HEK293 (cell line): ENCODE data around the gene ABLIM2.
"Not testable (repeated sequence)": the region's sequence is repeated elsewhere in the genome, so short reads cannot be mapped to it uniquely, and the experiment has no call there.

ENCODE experiments used
- CTCF ChIA-PET: fragments of 350-600 bp; formaldehyde crosslinking; extraction: SDS; loops from one replicate; lab custom pipeline; 2021; ENCODE audit warnings: antibody characterized with exemption; lab: Yijun Ruan, JAX
- POLR2A ChIA-PET: fragments of 300-600 bp; formaldehyde crosslinking; extraction: SDS; loops from one replicate; lab custom pipeline; 2020; ENCODE audit warnings: antibody characterized with exemption, inconsistent platforms; lab: Yijun Ruan, JAX
- H3K27ac ChIP-seq: fragments of 200-500 bp; sonication (Bioruptor generic); 2 replicates; pipeline ENCODE4 v1.5.1; 2014; ENCODE audit warnings: low read depth, low read length, control low read depth, inconsistent platforms; ENCODE audit errors: extremely low read depth
- H3K36me3 ChIP-seq, 2 experiments: fragments of 200-500 bp in 1 of 2; sonication (Bioruptor generic) in 1 of 2; 1 replicate in 1 of 2; 2 replicates in 1 of 2; pipeline ENCODE4 v1.5.1; 2014 to 2017; ENCODE audit warnings: inconsistent platforms in 2 of 2, low read length in 2 of 2; ENCODE audit not compliant: control insufficient read depth in 2 of 2, insufficient read depth in 1 of 2
- H3K4me1 ChIP-seq: fragments of 200-500 bp; sonication (Bioruptor generic); 2 replicates; pipeline ENCODE4 v1.5.1; 2014; ENCODE audit warnings: mild to moderate bottlenecking, low read length, inconsistent platforms; ENCODE audit not compliant: control insufficient read depth, insufficient read depth
- H3K4me3 ChIP-seq: 2 replicates; pipeline ENCODE4 v1.5.1; 2011; ENCODE audit warnings: low read depth, mild to moderate bottlenecking, control low read depth, low read length, moderate library complexity
- H3K9me3 ChIP-seq: fragments of 200-500 bp; sonication (Bioruptor generic); 2 replicates; pipeline ENCODE4 v1.5.1; 2014; ENCODE audit warnings: low read depth, low read length, inconsistent platforms; ENCODE audit not compliant: control insufficient read depth, insufficient read depth
- ELK4 ChIP-seq: IDR thresholded peaks from 2 replicates; pipeline ENCODE4 v1.6.1; 2011; ENCODE audit warnings: mild to moderate bottlenecking, low read depth, low read length, borderline replicate concordance
- MEIS1 ChIP-seq: sonication (generic); formaldehyde crosslinking; IDR thresholded peaks from 2 replicates; pipeline ENCODE4 v1.8.1; 2022; ENCODE audit warnings: missing genetic modification reagents, mild to moderate bottlenecking, borderline replicate concordance
- ZBTB7A ChIP-seq: fragments of 450-650 bp; formaldehyde crosslinking; IDR thresholded peaks from 2 replicates; pipeline ENCODE4 v1.5.1; 2016; ENCODE audit warnings: low read depth, missing biosample characterization, missing genetic modification characterization
- ZEB2 ChIP-seq: fragments of 450-650 bp; formaldehyde crosslinking; IDR thresholded peaks from 2 replicates; pipeline ENCODE4 v1.5.1; 2016; ENCODE audit warnings: missing biosample characterization, missing genetic modification characterization
- ZNF202 ChIP-seq: fragments of 450-650 bp; formaldehyde crosslinking; IDR thresholded peaks from 2 replicates; pipeline ENCODE4 v1.5.1; 2016; ENCODE audit warnings: missing biosample characterization, missing genetic modification characterization, borderline replicate concordance
- ZNF214 ChIP-seq: fragments of 450-650 bp; formaldehyde crosslinking; IDR thresholded peaks from 2 replicates; pipeline ENCODE4 v1.5.1; 2017; ENCODE audit warnings: missing biosample characterization, mild to moderate bottlenecking, missing genetic modification characterization, borderline replicate concordance
- ZNF239 ChIP-seq: fragments of 450-650 bp; formaldehyde crosslinking; IDR thresholded peaks from 2 replicates; pipeline ENCODE4 v1.5.1; 2016; ENCODE audit warnings: missing biosample characterization, missing genetic modification characterization
- ZNF26 ChIP-seq: fragments of 450-650 bp; formaldehyde crosslinking; IDR thresholded peaks from 2 replicates; pipeline ENCODE4 v1.5.1; 2016; ENCODE audit warnings: missing biosample characterization, missing genetic modification characterization
- ZNF391 ChIP-seq: fragments of 450-650 bp; formaldehyde crosslinking; IDR thresholded peaks from 2 replicates; pipeline ENCODE4 v1.5.1; 2016; ENCODE audit warnings: low read depth, missing biosample characterization, missing genetic modification characterization, borderline replicate concordance
- ZNF629 ChIP-seq: fragments of 450-650 bp; formaldehyde crosslinking; IDR thresholded peaks from 2 replicates; pipeline ENCODE4 v1.5.1; 2017; ENCODE audit warnings: missing biosample characterization, missing genetic modification characterization
- ZSCAN5A ChIP-seq: fragments of 450-650 bp; formaldehyde crosslinking; IDR thresholded peaks from 2 replicates; pipeline ENCODE4 v1.5.1; 2016; ENCODE audit warnings: missing biosample characterization, missing genetic modification characterization
- TF ChIP-seq, protein P1 (sequence below): fragments of 450-650 bp; formaldehyde crosslinking; IDR thresholded peaks from 2 replicates; pipeline ENCODE4 v1.5.1; 2017; ENCODE audit warnings: missing biosample characterization, missing genetic modification characterization
- TF ChIP-seq, protein P2 (sequence below): fragments of 450-650 bp; formaldehyde crosslinking; IDR thresholded peaks from 2 replicates; pipeline ENCODE4 v1.5.1; 2016; ENCODE audit warnings: missing biosample characterization, missing genetic modification characterization, low read depth

ABLIM2 gene

GRCh38 chr4:7945709-7946380, 212.8 kb downstream of the ABLIM2 start:
- POLR2A ChIA-PET = interaction anchor here (1.3 kb wide), 1 partner anchor 13 kb away, joined by 3 read pairs; no protein-coding TSS in a partner anchor

DNA sequence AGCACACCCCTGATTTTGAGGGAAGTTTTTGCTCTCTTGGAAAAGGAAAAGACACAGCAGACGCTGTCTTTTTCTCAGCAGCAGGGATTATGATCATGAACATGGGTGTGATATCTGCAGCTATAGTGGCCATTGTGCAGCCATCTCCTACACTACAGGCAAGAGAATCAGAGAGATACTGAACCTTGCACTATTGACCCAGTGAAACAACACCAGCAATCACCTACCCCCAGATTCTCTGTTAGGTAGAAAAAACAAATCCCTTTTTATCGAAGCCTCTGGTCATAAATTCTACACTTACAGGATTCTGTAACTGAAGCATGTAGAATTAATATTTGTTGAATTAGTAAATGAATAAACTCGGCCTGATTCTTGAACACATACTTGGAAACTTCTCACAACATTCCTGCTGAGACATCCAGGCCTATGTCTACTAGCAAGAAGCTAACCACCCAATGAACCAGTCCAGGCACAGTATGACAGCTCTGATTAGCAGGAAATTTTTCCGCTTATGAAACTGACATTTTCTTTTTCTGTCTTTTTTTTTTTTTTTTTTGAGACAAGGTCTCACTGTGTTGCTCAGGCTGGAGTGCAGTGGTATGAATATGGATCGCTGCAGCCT, 213.9 kb downstream of the ABLIM2 start:
- no peak for TF ChIP-seq ELK4
- TF ChIP-seq MEIS1 = no peak
- ChIA-PET POLR2A (interaction anchor here (1.3 kb wide), 1 partner anchor 12 kb away, joined by 3 read pairs; no protein-coding TSS in a partner anchor), CTCF (interaction anchor here (1.9 kb wide), 1 partner anchor 141 kb away, joined by 7 read pairs; no protein-coding TSS in a partner anchor)
- H3K4me1 ChIP-seq = no peaks in the 10 kb centered on the region
- H3K36me3 ChIP-seq = no peaks in the 10 kb centered on the region
- H3K27ac ChIP-seq = no peak overlapping the region
- no peak overlapping the region for H3K4me3 ChIP-seq
- no peaks in the 10 kb centered on the region for H3K9me3 ChIP-seq

More at GRCh38 chr4:7945709-7946380, 212.8 kb downstream of the ABLIM2 start:
- no peak overlapping the region for H3K4me3 ChIP-seq
- no peak overlapping the region for H3K27ac ChIP-seq
- CTCF ChIA-PET = interaction anchor here (1.9 kb wide), 1 partner anchor 142 kb away, joined by 7 read pairs; no protein-coding TSS in a partner anchor
- no peaks in the 10 kb centered on the region for H3K4me1 ChIP-seq
- H3K36me3 ChIP-seq = no peaks in the 10 kb centered on the region
- TF ChIP-seq ZNF629 (tag by site-specific recombination) (no peak), ZNF202 (tag by site-specific recombination) (no peak), ZSCAN5A (no peak), ZEB2 (tag by site-specific recombination) (no peak)
- H3K9me3 ChIP-seq = no peaks in the 10 kb centered on the region

GRCh38 chr4:7943688-7944087, 214.9 kb downstream of the ABLIM2 start:
- H3K9me3 ChIP-seq, H3K36me3 ChIP-seq, H3K27ac ChIP-seq, H3K4me1 ChIP-seq, POLR2A ChIA-PET, H3K4me3 ChIP-seq: not testable (repeated sequence)
- CTCF ChIA-PET = interaction anchor here (0.6 to 0.7 kb wide), 2 partner anchors 28 to 139 kb away, joined by 4 to 5 read pairs; no protein-coding TSS in a partner anchor

DNA sequence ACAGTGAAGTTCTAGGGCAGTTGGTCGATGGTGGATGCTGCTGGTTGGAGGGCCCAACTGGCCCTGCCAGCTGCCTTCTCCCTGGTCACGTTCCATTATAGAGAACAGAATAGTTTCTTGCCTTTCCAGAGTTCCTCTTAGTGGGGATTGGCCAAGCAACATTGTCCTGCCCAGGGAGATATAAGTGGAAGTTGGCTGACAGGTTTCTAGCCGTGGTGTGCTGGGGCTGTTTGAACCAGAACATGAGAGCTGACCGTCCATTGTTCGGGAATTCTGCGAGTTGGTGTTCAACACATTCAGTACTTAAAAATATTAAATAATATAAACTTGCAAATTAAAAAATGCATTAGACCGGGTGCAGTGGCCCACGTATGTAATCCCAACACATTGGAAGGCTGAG, 215.4 kb downstream of the ABLIM2 start:
- Histone ChIP-seq H3K36me3 (no peaks in the 10 kb centered on the region), H3K4me1 (no peaks in the 10 kb centered on the region), H3K9me3 (no peaks in the 10 kb centered on the region), H3K27ac (no peak overlapping the region), H3K4me3 (no peak overlapping the region)
- TF ChIP-seq, protein P1, sequence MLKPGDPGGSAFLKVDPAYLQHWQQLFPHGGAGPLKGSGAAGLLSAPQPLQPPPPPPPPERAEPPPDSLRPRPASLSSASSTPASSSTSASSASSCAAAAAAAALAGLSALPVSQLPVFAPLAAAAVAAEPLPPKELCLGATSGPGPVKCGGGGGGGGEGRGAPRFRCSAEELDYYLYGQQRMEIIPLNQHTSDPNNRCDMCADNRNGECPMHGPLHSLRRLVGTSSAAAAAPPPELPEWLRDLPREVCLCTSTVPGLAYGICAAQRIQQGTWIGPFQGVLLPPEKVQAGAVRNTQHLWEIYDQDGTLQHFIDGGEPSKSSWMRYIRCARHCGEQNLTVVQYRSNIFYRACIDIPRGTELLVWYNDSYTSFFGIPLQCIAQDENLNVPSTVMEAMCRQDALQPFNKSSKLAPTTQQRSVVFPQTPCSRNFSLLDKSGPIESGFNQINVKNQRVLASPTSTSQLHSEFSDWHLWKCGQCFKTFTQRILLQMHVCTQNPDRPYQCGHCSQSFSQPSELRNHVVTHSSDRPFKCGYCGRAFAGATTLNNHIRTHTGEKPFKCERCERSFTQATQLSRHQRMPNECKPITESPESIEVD = no peak
- ChIA-PET CTCF (no interaction called here), POLR2A (no interaction called here)

DNA sequence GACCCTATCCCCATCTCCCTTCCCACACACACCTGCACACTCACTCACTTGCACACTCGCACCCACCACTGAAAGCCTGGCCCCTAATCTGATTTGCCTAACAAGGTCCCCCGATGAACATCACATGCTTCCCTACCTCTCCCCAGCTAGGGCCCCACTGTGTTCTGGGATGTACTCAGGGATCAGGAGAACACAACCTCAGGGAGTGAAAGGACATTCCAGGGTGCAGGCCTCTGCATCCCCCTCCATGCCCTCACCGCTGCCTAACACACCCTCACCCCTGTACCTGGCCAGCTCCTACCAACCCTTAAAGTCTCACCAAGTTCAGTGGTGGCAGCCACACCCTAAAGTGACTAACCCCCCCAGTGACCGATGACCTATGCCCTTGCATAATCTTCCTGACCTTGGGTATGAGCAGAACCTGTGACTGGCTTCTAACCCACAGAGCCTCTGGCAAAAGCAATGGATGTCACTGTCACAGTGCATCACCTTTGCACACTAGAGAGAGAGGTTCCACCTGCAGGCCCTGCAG, 216.6 kb downstream of the ABLIM2 start:
- Histone ChIP-seq H3K36me3 (no peaks in the 10 kb centered on the region), H3K4me1 (no peaks in the 10 kb centered on the region), H3K27ac (no peak overlapping the region), H3K9me3 (no peaks in the 10 kb centered on the region), H3K4me3 (no peak overlapping the region)
- POLR2A ChIA-PET = no interaction called here
- CTCF ChIA-PET = no interaction called here
- no peak for TF ChIP-seq ZNF239 (tag by site-specific recombination)
- no peak for TF ChIP-seq ZNF214 (tag by site-specific recombination)
- TF ChIP-seq ZNF391 (tag by site-specific recombination) = no peak
- no peak for TF ChIP-seq ZNF26 (tag by site-specific recombination)
- no peak for TF ChIP-seq ZBTB7A
- TF ChIP-seq, protein P2, sequence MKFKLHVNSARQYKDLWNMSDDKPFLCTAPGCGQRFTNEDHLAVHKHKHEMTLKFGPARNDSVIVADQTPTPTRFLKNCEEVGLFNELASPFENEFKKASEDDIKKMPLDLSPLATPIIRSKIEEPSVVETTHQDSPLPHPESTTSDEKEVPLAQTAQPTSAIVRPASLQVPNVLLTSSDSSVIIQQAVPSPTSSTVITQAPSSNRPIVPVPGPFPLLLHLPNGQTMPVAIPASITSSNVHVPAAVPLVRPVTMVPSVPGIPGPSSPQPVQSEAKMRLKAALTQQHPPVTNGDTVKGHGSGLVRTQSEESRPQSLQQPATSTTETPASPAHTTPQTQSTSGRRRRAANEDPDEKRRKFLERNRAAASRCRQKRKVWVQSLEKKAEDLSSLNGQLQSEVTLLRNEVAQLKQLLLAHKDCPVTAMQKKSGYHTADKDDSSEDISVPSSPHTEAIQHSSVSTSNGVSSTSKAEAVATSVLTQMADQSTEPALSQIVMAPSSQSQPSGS (tag by site-specific recombination) = no peak
